ENCODE measurements around the gene HDAC4. TPM values are rescaled to one million over a fixed set of nuclear protein-coding genes. Genes with fewer than 3 reads are reported as not detected.

Gene HDAC4
- total and polyA plus RNA-seq, 2 of the 8 experiments (the other 6 are each of a cell fraction or from before 2014, with no cell fraction given) = 15.4 to 31.5 TPM

DNA sequence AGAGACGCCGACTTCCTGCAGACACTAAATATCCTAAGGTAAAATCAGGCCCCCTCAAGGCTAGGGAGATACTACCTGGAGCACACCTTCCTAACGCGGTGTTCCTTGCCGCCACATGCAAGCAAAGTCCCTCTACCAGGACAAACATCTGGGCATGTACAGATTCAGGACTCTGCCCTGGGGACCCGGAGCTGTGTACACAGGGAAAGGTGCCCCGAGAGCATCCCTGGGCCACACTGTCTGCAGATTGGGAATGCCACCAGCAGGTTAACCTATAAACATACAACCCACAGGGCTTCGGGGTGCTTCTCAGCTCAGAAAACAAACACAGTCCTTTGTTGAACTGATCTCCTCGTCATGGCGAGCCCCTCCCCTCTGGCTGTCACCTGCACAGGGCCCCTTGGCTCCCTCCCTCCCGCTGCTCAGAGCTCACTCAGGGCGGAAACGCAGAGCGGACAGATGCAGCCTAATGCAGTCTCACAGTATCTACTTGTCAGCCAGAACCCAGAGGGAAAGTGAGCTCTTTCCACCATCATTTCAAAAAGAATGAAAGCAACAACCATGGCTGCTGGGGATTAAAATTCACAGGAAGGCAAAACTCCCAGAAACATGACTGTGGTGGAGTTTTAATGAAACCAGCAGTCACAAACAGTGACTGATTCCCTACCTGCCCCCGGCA is 218.8 kb downstream of the HDAC4 start:
- Histone ChIP-seq H3K36me3 (ENCODE audit: control insufficient read depth in 2 of 4, insufficient read depth in 4 of 4, low read length in 3 of 4) (peaks cover 0 to 3% (median 0%) of the 10 kb centered on the region in 4 experiments; a peak in 1 of 8 replicates), H3K27me3 (replicated peaks in 1 of 4; ENCODE audit: control insufficient read depth in 3 of 4, extremely low read depth in 1 of 4, insufficient read depth in 3 of 4, low read length in 3 of 4) (no peaks in the 10 kb centered on the region), H3K14ac (ENCODE audit: insufficient read length) (no peak overlapping the region), H2BK15ac (ENCODE audit: low read length) (no peak overlapping the region), H4K8ac (ENCODE audit: extremely low read depth, insufficient read depth, low read length) (no peak overlapping the region), H4K5ac (ENCODE audit: insufficient read length, low read depth, low read length) (no peak overlapping the region), H3K4me3 (ENCODE audit: extremely low read depth in 1 of 4, insufficient read depth in 2 of 4, low read depth in 3 of 4, low read length in 4 of 4) (no peak overlapping the region), H2AFZ (ENCODE audit: low read length) (no peak overlapping the region), H2BK5ac (ENCODE audit: low read depth, low read length) (0 out of 2 replicates have a peak overlapping the region, but pooled peaks have one; percentile 35), H3K4me2 (ENCODE audit: insufficient read depth in 1 of 2, low read depth in 2 of 2, low read length in 2 of 2) (no peak overlapping the region), H3K27ac (ENCODE audit: low read depth, low read length) (no peak overlapping the region), H2AK5ac (ENCODE audit: low read depth, low read length) (no peak overlapping the region), H3K23me2 (ENCODE audit: low read depth, low read length) (no peaks in the 10 kb centered on the region), H2BK12ac (ENCODE audit: low read depth, low read length) (no peak overlapping the region), H3K56ac (replicated peaks; ENCODE audit: insufficient read length, low read depth, low read length) (no peak overlapping the region), H3K23ac (ENCODE audit: insufficient read length) (no peak overlapping the region), H3K79me1 (ENCODE audit: low read depth, low read length) (no peaks in the 10 kb centered on the region; the same call in 1 of the 2 replicates), H4K91ac (replicated peaks; ENCODE audit: insufficient read length, low read length) (no peak overlapping the region), H3K79me2 (ENCODE audit: control insufficient read depth in 1 of 2, insufficient read depth in 2 of 2, low read length in 2 of 2) (no peaks in the 10 kb centered on the region), H3K18ac (ENCODE audit: extremely low read depth, low read length) (no peak overlapping the region), H2BK120ac (replicated peaks; ENCODE audit: low read depth, low read length) (no peak overlapping the region), H3K4ac (replicated peaks; ENCODE audit: insufficient read length, low read depth, low read length) (no peak overlapping the region), H3K4me1 (replicated peaks in 1 of 4; ENCODE audit: control insufficient read depth in 3 of 4, insufficient read depth in 4 of 4, low read length in 3 of 4) (no peaks in the 10 kb centered on the region; a peak in 1 of 7 replicates), H4K20me1 (replicated peaks in 1 of 2; ENCODE audit: control insufficient read depth in 1 of 2, insufficient read depth in 2 of 2, low read length in 2 of 2) (no peaks in the 10 kb centered on the region), H3K9me3 (ENCODE audit: insufficient read depth in 2 of 2, low read depth in 1 of 2, low read length in 1 of 2) (peaks cover 4 to 6% of the 10 kb centered on the region in 2 experiments; a peak in 2 of 4 replicates), H2BK20ac (ENCODE audit: low read length) (no peak overlapping the region), H3K9ac (replicated peaks in 1 of 4; ENCODE audit: extremely low read depth in 1 of 4, low read depth in 3 of 4, low read length in 3 of 4) (no peak overlapping the region)
- FAIRE-seq = no peak
- 85% methylated on average over 15 of the region's 15 CpGs; no CpG with 5 or more reads in 1 of the 2 experiments for WGBS, 2 experiments (ENCODE audit: extremely low coverage in 1 of 2, insufficient coverage in 1 of 2, insufficient read length in 1 of 2, insufficient replicate concordance in 2 of 2, low coverage in 1 of 2, low lambda C conversion rate in 2 of 2, missing lambda C conversion rate in 1 of 2)
- no peak for DNase-seq (ENCODE audit: low read depth in 1 of 2, low spot score in 2 of 2)
- POLR2A ChIA-PET (ENCODE audit: partially characterized antibody) = no interaction called here
- CTCF ChIA-PET (ENCODE audit: partially characterized antibody) = interaction anchor here (0.7 to 3.5 kb wide), 9 partner anchors 9 to 797 kb away, joined by 3 to 18 read pairs (median 3); no protein-coding TSS in a partner anchor
- no peak for TF ChIP-seq ZNF274 (IDR thresholded peaks at IDR 0.05; ENCODE audit: borderline replicate concordance, extremely low read depth, low read length)
- TF ChIP-seq TBP (IDR thresholded peaks at IDR 0.05; ENCODE audit: low read depth, low read length) = no peak
- no peak for TF ChIP-seq TAF1 (IDR thresholded peaks at IDR 0.05; ENCODE audit: low read depth, low read length)
- TF ChIP-seq JUND (IDR thresholded peaks at IDR 0.05; ENCODE audit: low read length) = no peak
- TF ChIP-seq SP2 (IDR thresholded peaks at IDR 0.05; ENCODE audit: low read length) = no peak
- TF ChIP-seq YY1 (IDR thresholded peaks at IDR 0.05; ENCODE audit: low read depth, low read length) = no peak
- no peak for TF ChIP-seq CHD2 (IDR thresholded peaks at IDR 0.05; ENCODE audit: low read length)
- no peak for TF ChIP-seq RFX5 (IDR thresholded peaks at IDR 0.05; ENCODE audit: borderline replicate concordance, low read depth, low read length)

Data from H1 (cell line).